NCI-H345 (cell line): ENCODE results near the gene CAPN7.

Experiments
- DNase-seq: peaks from one replicate; lab custom pipeline; 2025; lab: John Stamatoyannopoulos, UW

Gene CAPN7

GRCh38 chr3:15199493-15200105, 6.4 kb upstream of the CAPN7 start:
- DNase-seq, result no peak

- no peak for DNase-seq
These were observed 2.0 kb upstream of the CAPN7 start for GRCh38 chr3:15204005-15204404.

- DNase-seq, result no peak
These were observed 538 bp upstream of the CAPN7 start for GRCh38 chr3:15205482-15205933.

DNA sequence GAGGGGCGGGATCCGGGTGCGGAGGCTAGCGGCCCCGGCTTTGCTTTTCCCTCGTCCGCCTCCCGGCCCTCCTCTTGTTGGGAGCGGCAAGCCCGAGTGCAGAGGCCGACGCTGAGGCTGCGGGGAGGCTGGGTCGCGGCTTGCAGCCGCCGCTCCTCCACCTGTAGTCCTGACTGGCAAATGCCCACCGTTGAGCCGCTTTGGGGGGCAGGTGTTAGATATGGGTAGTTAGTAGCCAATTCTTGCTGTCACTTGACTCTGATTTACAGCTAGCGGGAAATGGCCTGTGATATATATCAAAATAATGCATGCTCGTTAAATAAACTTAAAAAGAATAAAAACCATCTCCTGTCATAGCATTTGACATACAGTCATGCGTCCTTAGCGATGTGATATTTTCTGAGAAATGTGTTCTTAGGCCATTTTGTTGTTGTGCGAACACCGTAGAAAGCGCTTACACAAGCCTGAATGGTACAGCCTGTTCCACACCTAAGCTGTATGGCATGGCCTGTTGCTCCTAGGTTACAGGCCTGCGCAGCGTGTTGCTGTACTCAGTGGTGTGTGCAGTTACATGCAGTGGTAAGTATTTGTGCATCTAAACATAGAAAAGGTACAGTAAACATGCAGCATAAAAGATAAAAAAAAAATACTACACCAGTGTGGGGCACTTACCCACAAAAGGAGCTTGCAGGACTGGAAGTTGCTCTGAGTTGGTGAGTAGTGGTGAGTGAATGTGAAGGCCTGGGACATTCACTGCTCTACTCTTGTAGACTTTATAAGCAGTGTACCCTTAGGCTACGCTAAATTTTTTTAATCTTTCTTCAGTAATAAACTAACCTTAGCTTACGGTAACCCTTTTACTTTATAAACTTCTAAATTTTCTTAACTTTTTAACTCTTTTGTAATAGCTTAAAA, 873 bp downstream of the CAPN7 start:
- no peak for DNase-seq

DNA sequence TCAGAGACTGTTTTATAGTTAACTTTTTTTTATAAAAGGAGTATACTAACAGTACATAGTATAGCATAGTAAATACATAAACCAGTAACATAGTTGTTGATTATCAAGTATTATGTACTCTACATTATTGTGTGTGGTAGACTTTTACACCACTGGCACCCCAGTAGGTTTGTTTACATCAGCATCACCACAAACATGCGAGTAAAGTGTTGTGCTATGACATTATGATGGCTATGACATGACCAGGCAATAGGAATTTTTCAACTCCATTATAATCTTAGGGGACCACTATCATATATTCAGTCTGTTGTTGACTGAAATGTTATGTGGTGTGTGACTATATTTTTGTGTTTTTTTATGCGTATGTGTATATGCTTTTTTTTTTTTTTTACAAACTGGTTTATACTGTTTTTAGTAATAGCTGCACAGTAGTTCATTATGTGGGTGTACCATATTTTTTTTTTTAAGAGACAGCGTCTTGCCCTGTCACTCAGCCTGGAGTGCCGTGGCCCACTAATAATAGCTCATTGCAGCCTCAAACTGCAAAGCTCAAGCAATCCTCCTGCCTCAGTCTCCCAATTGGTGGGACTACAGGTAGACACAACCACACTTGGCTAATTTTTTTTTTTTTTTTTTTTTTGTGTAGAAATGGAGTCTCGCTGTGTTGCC, 1.9 kb downstream of the CAPN7 start:
- DNase-seq, result no peak

- no peak for DNase-seq
These were observed 5.9 kb downstream of the CAPN7 start for GRCh38 chr3:15211937-15212336.

- no peak for DNase-seq
These were observed 8.7 kb downstream of the CAPN7 start for GRCh38 chr3:15214758-15215157.

- no peak for DNase-seq
These were observed 9.9 kb downstream of the CAPN7 start for GRCh38 chr3:15215996-15216395.

DNA sequence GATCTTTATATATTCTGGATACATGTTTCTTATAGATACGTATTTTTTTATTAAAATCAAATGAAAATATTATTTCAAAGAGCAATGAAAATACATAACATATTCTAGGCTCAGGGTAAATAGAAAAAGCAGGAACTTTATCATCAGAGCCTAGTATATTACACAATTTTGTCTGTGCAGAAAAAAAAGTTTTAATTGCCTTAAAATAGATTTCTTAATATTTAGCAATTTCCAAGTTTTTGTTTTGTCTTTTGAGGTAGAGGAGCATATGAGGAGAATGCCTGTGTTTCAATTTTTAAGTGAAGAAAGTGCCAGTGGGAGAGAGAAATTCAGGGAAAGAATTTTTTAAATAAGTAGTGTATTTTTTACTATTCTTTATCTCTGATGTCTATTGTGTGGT, 10.5 kb downstream of the CAPN7 start:
- DNase-seq, result no peak

DNA sequence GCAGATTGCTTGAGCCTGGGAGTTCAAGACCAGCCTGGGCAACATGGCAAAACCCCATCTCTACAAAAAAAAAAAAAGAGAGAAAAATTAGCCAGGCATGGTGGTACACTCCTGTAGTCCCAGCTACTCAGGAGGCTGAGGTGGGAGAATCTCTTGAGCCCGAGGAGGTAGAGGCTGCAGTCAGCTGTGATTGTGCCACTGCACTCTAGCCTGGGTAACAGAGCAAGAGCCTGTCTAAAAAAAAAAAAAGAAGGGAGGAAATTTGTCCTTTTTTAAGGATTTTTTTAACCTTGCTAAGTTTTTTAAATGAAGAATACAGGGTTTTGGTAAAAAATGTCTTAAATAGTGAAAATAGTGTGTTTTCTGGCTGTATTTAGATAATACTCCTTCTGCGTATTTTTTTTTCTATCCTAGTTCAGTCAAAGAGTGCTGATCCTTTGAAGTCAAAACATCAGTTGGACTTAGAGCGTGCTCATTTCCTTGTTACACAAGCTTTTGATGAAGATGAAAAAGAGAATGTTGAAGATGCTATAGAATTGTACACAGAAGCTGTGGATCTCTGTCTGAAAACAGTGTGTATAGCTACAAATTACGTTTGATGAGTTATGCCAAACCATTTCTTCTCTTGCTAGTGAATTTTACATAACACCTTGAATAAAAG, 11.1 kb downstream of the CAPN7 start:
- DNase-seq, result no peak

GRCh38 chr3:15217841-15218267, 11.8 kb downstream of the CAPN7 start:
- DNase-seq, result no peak

- DNase-seq, result no peak
These were observed 12.6 kb downstream of the CAPN7 start for GRCh38 chr3:15218689-15219088.

GRCh38 chr3:15220056-15220455, 14.0 kb downstream of the CAPN7 start:
- DNase-seq, result no peak

DNA sequence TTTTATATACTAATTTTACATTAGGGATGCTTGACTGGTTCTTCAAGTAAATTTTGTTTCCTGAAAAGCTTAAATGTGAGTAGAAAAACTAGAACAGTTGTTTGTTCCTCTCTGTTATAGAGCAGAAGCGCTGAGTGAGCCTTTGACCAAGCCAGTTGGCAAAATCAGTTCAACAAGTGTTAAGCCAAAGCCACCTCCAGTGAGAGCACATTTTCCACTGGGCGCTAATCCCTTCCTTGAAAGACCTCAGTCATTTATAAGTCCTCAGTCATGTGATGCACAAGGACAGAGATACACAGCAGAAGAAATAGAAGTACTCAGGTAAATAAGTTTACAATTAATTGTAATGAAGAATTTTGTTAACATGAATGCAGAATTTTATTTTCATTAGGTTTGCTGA, 14.6 kb downstream of the CAPN7 start:
- DNase-seq, result no peak

GRCh38 chr3:15221574-15222217, 15.7 kb downstream of the CAPN7 start:
- no peak for DNase-seq

DNA sequence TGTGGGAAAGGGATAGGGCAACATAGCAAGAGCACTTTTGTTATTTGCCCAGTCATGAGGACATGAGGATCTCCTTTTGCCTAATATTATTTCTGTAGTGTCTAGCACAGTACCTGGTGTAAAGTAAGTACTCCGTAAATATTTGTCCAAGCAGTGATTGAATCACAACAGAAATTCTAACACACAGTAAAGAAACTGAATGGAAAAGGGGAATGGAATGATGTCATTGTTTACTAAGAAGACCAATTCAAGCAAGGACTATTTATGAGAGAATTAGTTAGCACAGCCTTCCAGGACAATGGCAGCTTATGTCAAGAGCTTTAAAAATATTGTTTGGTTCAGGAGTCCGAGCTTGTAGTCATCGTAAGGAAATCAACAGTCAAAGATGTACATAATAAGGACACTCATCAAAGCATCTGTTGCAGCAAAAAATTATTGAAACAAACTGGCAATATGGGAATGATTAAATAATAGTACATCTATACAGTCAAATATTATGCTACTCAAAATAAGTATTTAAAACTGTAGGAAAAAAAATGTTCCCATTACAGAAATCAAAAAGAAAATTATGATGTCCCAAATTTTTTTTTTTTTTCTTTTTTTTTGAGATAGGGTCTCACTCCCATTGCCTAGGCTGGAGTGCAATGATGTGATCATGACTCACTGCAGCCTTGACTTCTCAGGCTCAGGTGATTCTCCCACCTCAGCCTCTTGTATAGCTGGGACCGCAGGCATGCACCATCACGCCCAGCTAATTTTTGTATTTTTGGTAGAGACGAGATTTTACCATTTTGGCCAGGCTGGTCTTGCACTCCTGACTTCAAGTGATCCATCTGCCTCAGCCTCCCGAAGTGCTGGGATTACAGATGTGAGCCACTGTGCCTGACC, 17.9 kb downstream of the CAPN7 start:
- DNase-seq, result peak; percentile 4

- DNase-seq, result no peak
These were observed 22.1 kb downstream of the CAPN7 start for GRCh38 chr3:15228147-15228546.

DNA sequence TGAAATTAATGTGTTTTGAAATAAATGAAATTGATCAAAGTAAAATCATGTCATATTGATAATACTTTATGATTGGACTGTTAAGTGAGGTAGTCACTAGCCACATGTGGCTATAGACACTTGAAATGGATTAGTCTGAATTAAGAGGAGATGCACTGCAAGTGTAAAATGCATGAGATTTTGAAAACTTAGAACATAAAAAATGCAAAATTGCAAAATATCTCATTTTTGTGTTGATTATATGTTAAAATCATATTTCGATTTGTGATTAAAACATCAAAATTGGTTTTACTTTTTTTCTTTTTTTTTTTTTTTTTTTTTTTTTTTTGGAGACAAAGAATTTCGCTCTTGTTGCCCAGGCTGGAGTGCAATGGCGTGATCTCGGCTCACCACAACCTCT, 23.2 kb downstream of the CAPN7 start:
- DNase-seq, result no peak

DNA sequence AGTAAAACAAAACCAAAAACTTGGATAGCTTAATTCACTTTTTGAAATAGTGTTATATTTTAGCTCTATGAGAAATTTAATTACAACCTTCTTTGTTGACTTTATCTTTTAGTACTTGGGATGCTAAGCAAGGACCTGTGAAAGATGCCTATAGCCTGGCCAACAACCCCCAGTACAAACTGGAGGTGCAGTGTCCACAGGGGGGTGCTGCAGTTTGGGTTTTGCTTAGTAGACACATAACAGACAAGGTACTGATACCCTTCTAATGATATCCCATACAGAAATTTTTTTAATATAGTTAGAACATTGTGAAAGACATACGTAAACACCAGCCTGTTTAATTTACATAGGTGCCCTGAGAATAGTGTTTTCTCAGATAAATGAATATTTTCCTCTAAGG, 35.3 kb downstream of the CAPN7 start:
- DNase-seq, result no peak

- no peak for DNase-seq
These were observed 37.9 kb downstream of the CAPN7 start for GRCh38 chr3:15243822-15244482.
